ENCODE measurements around the gene GLTP. TPM values are rescaled to one million over a fixed set of nuclear protein-coding genes. Genes with fewer than 3 reads are reported as not detected.
A peak's percentile ranks its signal among the peaks of the same experiment; 100 is the strongest.

The GLTP gene
- total RNA-seq, 2 experiments from 2014 or later = 22.2 to 23.8 TPM

- no peaks in the 10 kb centered on the region for H3K9me3 Mint-ChIP-seq
Observed at GRCh38 chr12:109919456-109919855, 39.1 kb upstream of the GLTP start.

GRCh38 chr12:109916045-109916444 is 35.7 kb upstream of the GLTP start:
- H3K4me1 Mint-ChIP-seq = no peaks in the 10 kb centered on the region
- no peaks in the 10 kb centered on the region for H3K9me3 Mint-ChIP-seq
- no peak overlapping the region for H3K27ac Mint-ChIP-seq
- H3K4me3 Mint-ChIP-seq = no peak overlapping the region
- ChIA-PET POLR2A (no interaction called here), CTCF (interaction anchor here (1.9 kb wide), 1 partner anchor 15 kb away, joined by 5 read pairs; no protein-coding TSS in a partner anchor)
- peaks cover 69% of the 10 kb centered on the region for H3K36me3 Mint-ChIP-seq (ENCODE audit: low read depth)
- no peak for DNase-seq
- H3K27me3 Mint-ChIP-seq = no peaks in the 10 kb centered on the region

More at GRCh38 chr12:109919456-109919855, 39.1 kb upstream of the GLTP start:
- H3K4me3 Mint-ChIP-seq = no peak overlapping the region
- H3K36me3 Mint-ChIP-seq (ENCODE audit: low read depth) = peaks cover 59% of the 10 kb centered on the region
- ChIA-PET POLR2A (interaction anchor here (0.6 to 1.9 kb wide), 3 partner anchors 16 to 312 kb away, joined by 3 to 7 read pairs (median 3); partner anchors contain the start of gene TCHP), CTCF (interaction anchor here (0.9 to 1.5 kb wide), 3 partner anchors 9 to 74 kb away, joined by 3 to 5 read pairs (median 3); no protein-coding TSS in a partner anchor)
- H3K27me3 Mint-ChIP-seq = no peaks in the 10 kb centered on the region
- no peak overlapping the region for H3K27ac Mint-ChIP-seq
- DNase-seq = no peak
- H3K4me1 Mint-ChIP-seq = no peaks in the 10 kb centered on the region

GRCh38 chr12:109915171-109916040 is 35.1 kb upstream of the GLTP start:
- POLR2A ChIA-PET = no interaction called here
- Mint-ChIP-seq H3K9me3 (no peaks in the 10 kb centered on the region), H3K27ac (no peak overlapping the region), H3K36me3 (ENCODE audit: low read depth) (peaks cover 69% of the 10 kb centered on the region), H3K4me3 (no peak overlapping the region), H3K4me1 (no peaks in the 10 kb centered on the region), H3K27me3 (no peaks in the 10 kb centered on the region)
- CTCF ChIA-PET = interaction anchor here (1.1 to 1.9 kb wide), 2 partner anchors 13 to 14 kb away, joined by 3 to 5 read pairs; no protein-coding TSS in a partner anchor
- DNase-seq = no peak

GRCh38 chr12:109914461-109914860 is 34.1 kb upstream of the GLTP start:
- no peak overlapping the region for H3K27ac Mint-ChIP-seq
- H3K4me3 Mint-ChIP-seq = no peak overlapping the region
- ChIA-PET POLR2A (no interaction called here), CTCF (interaction anchor here (1.1 kb wide), 1 partner anchor 14 kb away, joined by 3 read pairs; no protein-coding TSS in a partner anchor)
- no peaks in the 10 kb centered on the region for H3K27me3 Mint-ChIP-seq
- no peak for DNase-seq
- H3K36me3 Mint-ChIP-seq (ENCODE audit: low read depth) = peaks cover 63% of the 10 kb centered on the region
- no peaks in the 10 kb centered on the region for H3K4me1 Mint-ChIP-seq
- H3K9me3 Mint-ChIP-seq = no peaks in the 10 kb centered on the region

- ChIA-PET POLR2A (interaction anchor here (1.2 to 1.3 kb wide), 2 partner anchors 24 to 66 kb away, joined by 3 read pairs; no protein-coding TSS in a partner anchor), CTCF (interaction anchor here (1.1 kb wide), 1 partner anchor 67 kb away, joined by 3 read pairs; no protein-coding TSS in a partner anchor)
- Mint-ChIP-seq H3K4me3 (no peak overlapping the region), H3K9me3 (no peaks in the 10 kb centered on the region), H3K27me3 (no peaks in the 10 kb centered on the region), H3K4me1 (no peaks in the 10 kb centered on the region), H3K36me3 (ENCODE audit: low read depth) (peaks cover 68% of the 10 kb centered on the region), H3K27ac (no peak overlapping the region)
- DNase-seq = no peak
Observed at GRCh38 chr12:109912855-109913321, 32.5 kb upstream of the GLTP start.

GRCh38 chr12:109910969-109911348 is 30.6 kb upstream of the GLTP start:
- no peak for DNase-seq
- H3K27me3 Mint-ChIP-seq = no peaks in the 10 kb centered on the region
- no peaks in the 10 kb centered on the region for H3K4me1 Mint-ChIP-seq
- H3K4me3 Mint-ChIP-seq = no peak overlapping the region
- POLR2A ChIA-PET = interaction anchor here (0.7 to 1.4 kb wide), 3 partner anchors 11 to 48 kb away, joined by 3 to 7 read pairs (median 5); partner anchors contain the start of gene TCHP
- CTCF ChIA-PET = interaction anchor here (2.0 to 3.2 kb wide), 2 partner anchors 57 to 65 kb away, joined by 9 to 12 read pairs; no protein-coding TSS in a partner anchor
- no peak overlapping the region for H3K27ac Mint-ChIP-seq
- no peaks in the 10 kb centered on the region for H3K9me3 Mint-ChIP-seq
- H3K36me3 Mint-ChIP-seq (ENCODE audit: low read depth) = peaks cover 70% of the 10 kb centered on the region

- Mint-ChIP-seq H3K9me3 (no peaks in the 10 kb centered on the region), H3K4me1 (no peaks in the 10 kb centered on the region), H3K36me3 (ENCODE audit: low read depth) (peaks cover 71% of the 10 kb centered on the region), H3K4me3 (no peak overlapping the region), H3K27me3 (no peaks in the 10 kb centered on the region), H3K27ac (no peak overlapping the region)
- no peak for DNase-seq
- POLR2A ChIA-PET = interaction anchor here (0.7 to 1.4 kb wide), 4 partner anchors 10 to 47 kb away, joined by 3 to 7 read pairs (median 5); partner anchors contain the start of gene TCHP
- CTCF ChIA-PET = interaction anchor here (0.9 to 3.2 kb wide), 3 partner anchors 10 to 65 kb away, joined by 3 to 12 read pairs (median 9); partner anchors contain the start of gene TCHP
Observed at GRCh38 chr12:109910254-109910968, 30.1 kb upstream of the GLTP start.

GRCh38 chr12:109905301-109905700 is 25.0 kb upstream of the GLTP start:
- H3K4me3 Mint-ChIP-seq = no peak overlapping the region
- peaks cover 69% of the 10 kb centered on the region for H3K36me3 Mint-ChIP-seq (ENCODE audit: low read depth)
- peaks cover 16% of the 10 kb centered on the region for H3K4me1 Mint-ChIP-seq
- H3K27me3 Mint-ChIP-seq = no peaks in the 10 kb centered on the region
- ChIA-PET POLR2A (no interaction called here), CTCF (no interaction called here)
- H3K9me3 Mint-ChIP-seq = no peaks in the 10 kb centered on the region
- H3K27ac Mint-ChIP-seq = peak overlapping the region; percentile 40
- DNase-seq = no peak

GRCh38 chr12:109902891-109903418 is 22.6 kb upstream of the GLTP start:
- H3K36me3 Mint-ChIP-seq (ENCODE audit: low read depth) = peaks cover 52% of the 10 kb centered on the region
- H3K4me1 Mint-ChIP-seq = peaks cover 29% of the 10 kb centered on the region
- no peak for DNase-seq
- H3K27me3 Mint-ChIP-seq = no peaks in the 10 kb centered on the region
- H3K4me3 Mint-ChIP-seq = no peak overlapping the region
- no peak overlapping the region for H3K27ac Mint-ChIP-seq
- ChIA-PET CTCF (interaction anchor here (0.9 kb wide), 1 partner anchor 8 kb away, joined by 4 read pairs; no protein-coding TSS in a partner anchor), POLR2A (interaction anchor here (1.1 kb wide), 1 partner anchor 26 kb away, joined by 3 read pairs; no protein-coding TSS in a partner anchor)
- no peaks in the 10 kb centered on the region for H3K9me3 Mint-ChIP-seq

- no peak for DNase-seq
Observed at GRCh38 chr12:109900752-109901580, 20.6 kb upstream of the GLTP start.

More at GRCh38 chr12:109900752-109901580, 20.6 kb upstream of the GLTP start:
- ChIA-PET CTCF (interaction anchor here (0.8 to 2.2 kb wide), 8 partner anchors 9 to 55 kb away, joined by 3 to 13 read pairs (median 4); no protein-coding TSS in a partner anchor), POLR2A (interaction anchor here (0.5 to 4.9 kb wide), 17 partner anchors 9 to 379 kb away, joined by 3 to 65 read pairs (median 4); partner anchors contain the start of gene ANKRD13A)
- Mint-ChIP-seq H3K4me1 (peaks cover 31% of the 10 kb centered on the region), H3K9me3 (no peaks in the 10 kb centered on the region), H3K36me3 (ENCODE audit: low read depth) (peaks cover 32% of the 10 kb centered on the region), H3K27me3 (no peaks in the 10 kb centered on the region), H3K4me3 (peak overlapping the region; percentile 84), H3K27ac (peak overlapping the region; percentile 94)
